GM21360 (cell line): ENCODE results near the gene TUBB4B.
A peak's percentile ranks its signal among the peaks of the same experiment; 100 is the strongest.

Experiments
- ATAC-seq: cut with Tn5 transposase; IDR thresholded peaks from one replicate; pipeline ENCODE4 v1.9.1; 2021; ENCODE audit warnings: mild to moderate bottlenecking, moderate library complexity; ENCODE audit not compliant: unreplicated experiment

The TUBB4B gene

GRCh38 chr9:137240841-137241489 is at the start of gene TUBB4B:
TUBB4B (plus strand) TSS chr9:137241287; CDS start chr9:137241361, 74 bp downstream.
- peak; percentile 71 for ATAC-seq

- no peak for ATAC-seq
Measured at GRCh38 chr9:137191691-137192447, 49.2 kb upstream of the TUBB4B start.

- no peak for ATAC-seq
Measured at GRCh38 chr9:137192448-137192780, 48.7 kb upstream of the TUBB4B start.

- ATAC-seq: no peak
Measured at GRCh38 chr9:137192859-137193258, 48.2 kb upstream of the TUBB4B start.

GRCh38 chr9:137193771-137194170 is 47.3 kb upstream of the TUBB4B start:
- no peak for ATAC-seq

- ATAC-seq: no peak
Measured at GRCh38 chr9:137194388-137194787, 46.7 kb upstream of the TUBB4B start.

GRCh38 chr9:137194909-137195308 is 46.2 kb upstream of the TUBB4B start:
- ATAC-seq: no peak

- ATAC-seq: no peak
Measured at GRCh38 chr9:137195525-137196220, 45.4 kb upstream of the TUBB4B start.

- ATAC-seq: no peak
Measured at GRCh38 chr9:137198051-137198901, 42.8 kb upstream of the TUBB4B start.

GRCh38 chr9:137198902-137199283 is 42.2 kb upstream of the TUBB4B start:
- ATAC-seq: no peak

GRCh38 chr9:137199411-137200121 is 41.5 kb upstream of the TUBB4B start:
- no peak for ATAC-seq

GRCh38 chr9:137200311-137201204 is 40.5 kb upstream of the TUBB4B start, which contains the start of gene TPRN:
TPRN (minus strand) TSS chr9:137200741; CDS start chr9:137200711, 30 bp downstream.
- ATAC-seq: peak; percentile 81

GRCh38 chr9:137201205-137201868 is 39.8 kb upstream of the TUBB4B start:
- no peak for ATAC-seq

GRCh38 chr9:137202966-137203365 is 38.1 kb upstream of the TUBB4B start:
- no peak for ATAC-seq

- no peak for ATAC-seq
Measured at GRCh38 chr9:137204731-137205125, 36.4 kb upstream of the TUBB4B start.

GRCh38 chr9:137205126-137206069 is 35.7 kb upstream of the TUBB4B start, which contains the start of the genes NDOR1 and TMEM203:
NDOR1 (plus strand) TSS chr9:137205700; CDS start chr9:137205778, 78 bp downstream.
TMEM203 (minus strand) TSS chr9:137205648; CDS start chr9:137205414, 234 bp downstream.
- ATAC-seq: peak; percentile 43

- no peak for ATAC-seq
Measured at GRCh38 chr9:137206602-137207001, 34.5 kb upstream of the TUBB4B start.
